ENCODE measurements around the gene GAS5. TPM values are rescaled to one million over a fixed set of nuclear protein-coding genes. Genes with fewer than 3 reads are reported as not detected.

The GAS5 gene
- total and polyA plus RNA-seq, 10 of the 15 experiments (the other 5 are each of a cell fraction or from before 2014, with no cell fraction given) = 289 to 1,137 (median 699) TPM

GRCh38 chr1:173867141-173867752 is 542 bp downstream of the GAS5 start:
- H2AFZ ChIP-seq (ENCODE audit: control insufficient read depth, low read depth, low read length) = peak overlapping the region; percentile 21; the same call in 1 of the 2 replicates
- peak overlapping the region; percentile 76 for H3K4me2 ChIP-seq (ENCODE audit: control insufficient read depth, insufficient read depth)
- TSS peak; percentile 71 for BruUV-seq (replicated peaks)
- peaks cover 19% of the 10 kb centered on the region for H3K4me1 ChIP-seq (ENCODE audit: control insufficient read depth, insufficient read depth, low read length)
- CTCF ChIA-PET = interaction anchor here (1.6 kb wide), 1 partner anchor 42 kb away, joined by 3 read pairs; no protein-coding TSS in a partner anchor
- peak overlapping the region; percentile 81 for H3K4me3 ChIP-seq
- peak overlapping the region; percentile 89 for H3K27ac ChIP-seq (ENCODE audit: control insufficient read depth, insufficient read depth)
- no peaks in the 10 kb centered on the region for H4K20me1 ChIP-seq (ENCODE audit: control insufficient read depth, insufficient read depth)
- in situ Hi-C loops (cut with MboI) = no loop called here
- intact Hi-C loops (cut with micrococcal nuclease; ENCODE audit: unreplicated experiment) = loop anchor here (5.0 to 10.0 kb wide), 4 partner anchors 138 to 348 kb away; partner anchors contain the start of genes RABGAP1L and RC3H1
- peak overlapping the region; percentile 73 for H3K9ac ChIP-seq (ENCODE audit: control insufficient read depth, insufficient read depth, low read length)
- RAD21 ChIA-PET (ENCODE audit: unreplicated experiment) = interaction anchor here (1.2 to 1.6 kb wide), 3 partner anchors 43 to 450 kb away, joined by 3 to 6 read pairs (median 4); partner anchors contain the start of genes DARS2 and PRDX6
- no peaks in the 10 kb centered on the region for H3K9me3 ChIP-seq (replicated peaks; ENCODE audit: control insufficient read depth, insufficient read depth, low read length)
- ATAC-seq (no peak), DNase-seq (ENCODE audit: low read depth, low spot score) (no peak), FAIRE-seq (peak; percentile 13)
- H3K36me3 ChIP-seq (ENCODE audit: control insufficient read depth in 2 of 2, insufficient read depth in 2 of 2, low read length in 1 of 2) = peaks cover 4 to 26% of the 10 kb centered on the region in 2 experiments
- SMC1A ChIA-PET (ENCODE audit: uncharacterized antibody, unreplicated experiment) = interaction anchor here (1.0 kb wide), 1 partner anchor 43 kb away, joined by 3 read pairs; no protein-coding TSS in a partner anchor
- POLR2A ChIA-PET = interaction anchor here (0.8 to 3.3 kb wide), 4 partner anchors 43 to 1335 kb away, joined by 3 to 17 read pairs (median 6); partner anchors contain the start of genes CENPL, DARS2 and SUCO
- H3K27me3 ChIP-seq (replicated peaks in 1 of 2; ENCODE audit: control insufficient read depth in 2 of 2, insufficient read depth in 2 of 2, low read length in 1 of 2) = no peaks in the 10 kb centered on the region
- peaks cover 44% of the 10 kb centered on the region for H3K79me2 ChIP-seq (ENCODE audit: control insufficient read depth, insufficient read depth, low read length)
- TF ChIP-seq WRNIP1 (IDR thresholded peaks at IDR 0.05; ENCODE audit: borderline replicate concordance, low read depth, low read length) (0 out of 2 replicates have a peak, but pooled peaks have one; percentile 76), GATAD2B (conservative IDR thresholded peaks at IDR 0.05; ENCODE audit: low read depth) (0 out of 2 replicates have a peak, but pooled peaks have one; percentile 45), POLR2A (IDR thresholded peaks at IDR 0.05; ENCODE audit: low read depth, low read length) (no peak), FOXM1 (IDR thresholded peaks at IDR 0.05; ENCODE audit: low read depth, low read length) (0 out of 2 replicates have a peak, but pooled peaks have one; percentile 47), MAX (IDR thresholded peaks at IDR 0.05; ENCODE audit: low read depth, low read length) (peak; percentile 80), PML (IDR thresholded peaks at IDR 0.05; ENCODE audit: low read length) (no peak), CHD1 (IDR thresholded peaks at IDR 0.05; ENCODE audit: low read depth, low read length) (peak; percentile 91), ZBTB4 (CRISPR knock-in tag; IDR thresholded peaks at IDR 0.05) (peak; percentile 29; the same call in 1 of the 2 replicates)
- under 1% methylated on average over 32 of the region's 32 CpGs for WGBS (ENCODE audit: insufficient coverage, insufficient replicate concordance, low lambda C conversion rate, missing lambda C conversion rate)

All from GM12878 (cell line).